Heart left ventricle (tissue), 13 donors: ENCODE measurements around the gene MRS2.

Source experiments
- POLR2A ChIP-seq, 2 donors: fragments of 450-650 bp; IDR thresholded peaks; one replicate each; pipeline ENCODE4 v1.6.1; 2017; ENCODE audit warnings: antibody characterized with exemption in 2 of 2, mild to moderate bottlenecking in 2 of 2, moderate library complexity in 2 of 2
- TF ChIP-seq, protein P1 (sequence below), 12 donors: fragments of 200-600 bp; sonication (generic) in 4 of 12; IDR thresholded peaks; one replicate each; pipeline versions ENCODE4 v1.5.0 to v1.8.0; 2018 to 2022; ENCODE audit warnings: antibody characterized with exemption in 12 of 12, mild to moderate bottlenecking in 5 of 12
- donor health status: ischemic (EF 13 %, LVEDD 7.1; RV severe dilation, severe dysfunction).
- donor health status: DM: no; HTN: yes; CAD: no.
- donor health status: DM: no; HTN: no; CAD: no.
- donor health status: ischemic (EF 25% LVEDD 6.9; RV normal size, moderate dysfunction).
- donor health status: ischemic (EF 25% LVEDD 5.7; RV mildly dilated, moderate dysfunction).
- donor health status: ischemic (EF 35%, LVEDD 5.7; RV mildly dilated, moderate dysfunction).
- donor health status: nonischemic (EF 11% LVEDD 7.7; RV severe dilation, severe dysfunction).
- donor health status: DM: yes; HTN: yes; CAD: no.
- donor health status: PGD.
- donor health status: ischemic (EF 29% LVEDD 5.4; RV normal size, mild dysfunction).
- donor health status: nonischemic (EF 23%, LVEDD 6.1; RV moderate dilation, normal function).

DNA sequence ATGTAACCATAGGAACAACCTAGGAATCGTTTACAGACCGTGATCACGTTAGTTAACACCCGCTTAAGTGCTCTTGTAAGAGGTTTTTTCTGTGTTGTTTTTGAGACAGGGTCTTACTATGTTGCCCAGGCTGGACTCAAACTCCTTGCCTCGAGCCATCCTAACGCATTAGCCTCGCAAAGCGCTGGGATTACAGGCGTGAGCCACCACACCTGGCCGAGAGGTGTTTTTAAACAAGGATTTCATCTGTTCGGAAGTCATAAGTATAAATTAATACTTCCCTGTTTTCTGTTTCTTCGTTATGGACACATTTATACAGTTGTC, 727 bp downstream of the MRS2 start:
- TF ChIP-seq, protein P1, sequence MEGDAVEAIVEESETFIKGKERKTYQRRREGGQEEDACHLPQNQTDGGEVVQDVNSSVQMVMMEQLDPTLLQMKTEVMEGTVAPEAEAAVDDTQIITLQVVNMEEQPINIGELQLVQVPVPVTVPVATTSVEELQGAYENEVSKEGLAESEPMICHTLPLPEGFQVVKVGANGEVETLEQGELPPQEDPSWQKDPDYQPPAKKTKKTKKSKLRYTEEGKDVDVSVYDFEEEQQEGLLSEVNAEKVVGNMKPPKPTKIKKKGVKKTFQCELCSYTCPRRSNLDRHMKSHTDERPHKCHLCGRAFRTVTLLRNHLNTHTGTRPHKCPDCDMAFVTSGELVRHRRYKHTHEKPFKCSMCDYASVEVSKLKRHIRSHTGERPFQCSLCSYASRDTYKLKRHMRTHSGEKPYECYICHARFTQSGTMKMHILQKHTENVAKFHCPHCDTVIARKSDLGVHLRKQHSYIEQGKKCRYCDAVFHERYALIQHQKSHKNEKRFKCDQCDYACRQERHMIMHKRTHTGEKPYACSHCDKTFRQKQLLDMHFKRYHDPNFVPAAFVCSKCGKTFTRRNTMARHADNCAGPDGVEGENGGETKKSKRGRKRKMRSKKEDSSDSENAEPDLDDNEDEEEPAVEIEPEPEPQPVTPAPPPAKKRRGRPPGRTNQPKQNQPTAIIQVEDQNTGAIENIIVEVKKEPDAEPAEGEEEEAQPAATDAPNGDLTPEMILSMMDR (IDR thresholded peaks at IDR 0.05), result no peak
- TF ChIP-seq POLR2A (IDR thresholded peaks at IDR 0.05), result no peak
